ENCODE measurements around the gene MMAB.
"Not testable (repeated sequence)": the region's sequence is repeated elsewhere in the genome, so short reads cannot be mapped to it uniquely, and the experiment has no call there.

- not testable (repeated sequence) for TF ChIP-seq POLR2A, POLR2AphosphoS5, CTCF (IDR thresholded peaks at IDR 0.05)
Measured at GRCh38 chr12:109602132-109602531, 28.8 kb upstream of the MMAB start.

All from transverse colon (tissue), 4 donors.